ENCODE results near the gene ZNF485. TPM values are rescaled to one million over a fixed set of nuclear protein-coding genes. Genes with fewer than 3 reads are reported as not detected.
A peak's percentile ranks its signal among the peaks of the same experiment; 100 is the strongest.

ZNF485 gene
- total and polyA plus RNA-seq, 10 of the 15 experiments (the other 5 are each of a cell fraction or from before 2014, with no cell fraction given), result 3.2 to 7.6 (median 5.1) TPM

- Histone ChIP-seq H3K4me1 (ENCODE audit: control insufficient read depth, insufficient read depth, low read length) (no peaks in the 10 kb centered on the region), H3K4me3 (peak overlapping the region; percentile 83), H3K79me2 (ENCODE audit: control insufficient read depth, insufficient read depth, low read length) (no peaks in the 10 kb centered on the region), H3K36me3 (ENCODE audit: control insufficient read depth in 2 of 2, insufficient read depth in 2 of 2, low read length in 1 of 2) (no peaks in the 10 kb centered on the region), H3K9ac (ENCODE audit: control insufficient read depth, insufficient read depth, low read length) (peak overlapping the region; percentile 80), H3K9me3 (replicated peaks; ENCODE audit: control insufficient read depth, insufficient read depth, low read length) (peaks cover 33% of the 10 kb centered on the region), H3K4me2 (ENCODE audit: control insufficient read depth, insufficient read depth) (peak overlapping the region; percentile 95), H4K20me1 (ENCODE audit: control insufficient read depth, insufficient read depth) (no peaks in the 10 kb centered on the region), H3K27ac (ENCODE audit: control insufficient read depth, insufficient read depth) (peak overlapping the region; percentile 62; the same call in 1 of the 2 replicates), H2AFZ (ENCODE audit: control insufficient read depth, low read depth, low read length) (peak overlapping the region; percentile 91), H3K27me3 (replicated peaks in 1 of 2; ENCODE audit: control insufficient read depth in 2 of 2, insufficient read depth in 2 of 2, low read length in 1 of 2) (no peaks in the 10 kb centered on the region)
- DNase-seq (ENCODE audit: low read depth, low spot score) (no peak), ATAC-seq (no peak; the same call in 2 of the 3 replicates), FAIRE-seq (no peak)
- ChIA-PET CTCF (no interaction called here), POLR2A (no interaction called here), SMC1A (ENCODE audit: uncharacterized antibody, unreplicated experiment) (interaction anchor here (1.2 to 2.6 kb wide), 2 partner anchors 42 to 54 kb away, joined by 3 to 10 read pairs; no protein-coding TSS in a partner anchor), RAD21 (ENCODE audit: unreplicated experiment) (interaction anchor here (1.7 kb wide), 1 partner anchor 53 kb away, joined by 4 read pairs; no protein-coding TSS in a partner anchor)
- no TSS peak for BruUV-seq (replicated peaks)
- 24% methylated on average over 8 of the region's 9 CpGs for WGBS (ENCODE audit: insufficient coverage, insufficient replicate concordance, low lambda C conversion rate, missing lambda C conversion rate)
- in situ Hi-C loops (cut with MboI), result no loop called here
- TF ChIP-seq, protein P1, sequence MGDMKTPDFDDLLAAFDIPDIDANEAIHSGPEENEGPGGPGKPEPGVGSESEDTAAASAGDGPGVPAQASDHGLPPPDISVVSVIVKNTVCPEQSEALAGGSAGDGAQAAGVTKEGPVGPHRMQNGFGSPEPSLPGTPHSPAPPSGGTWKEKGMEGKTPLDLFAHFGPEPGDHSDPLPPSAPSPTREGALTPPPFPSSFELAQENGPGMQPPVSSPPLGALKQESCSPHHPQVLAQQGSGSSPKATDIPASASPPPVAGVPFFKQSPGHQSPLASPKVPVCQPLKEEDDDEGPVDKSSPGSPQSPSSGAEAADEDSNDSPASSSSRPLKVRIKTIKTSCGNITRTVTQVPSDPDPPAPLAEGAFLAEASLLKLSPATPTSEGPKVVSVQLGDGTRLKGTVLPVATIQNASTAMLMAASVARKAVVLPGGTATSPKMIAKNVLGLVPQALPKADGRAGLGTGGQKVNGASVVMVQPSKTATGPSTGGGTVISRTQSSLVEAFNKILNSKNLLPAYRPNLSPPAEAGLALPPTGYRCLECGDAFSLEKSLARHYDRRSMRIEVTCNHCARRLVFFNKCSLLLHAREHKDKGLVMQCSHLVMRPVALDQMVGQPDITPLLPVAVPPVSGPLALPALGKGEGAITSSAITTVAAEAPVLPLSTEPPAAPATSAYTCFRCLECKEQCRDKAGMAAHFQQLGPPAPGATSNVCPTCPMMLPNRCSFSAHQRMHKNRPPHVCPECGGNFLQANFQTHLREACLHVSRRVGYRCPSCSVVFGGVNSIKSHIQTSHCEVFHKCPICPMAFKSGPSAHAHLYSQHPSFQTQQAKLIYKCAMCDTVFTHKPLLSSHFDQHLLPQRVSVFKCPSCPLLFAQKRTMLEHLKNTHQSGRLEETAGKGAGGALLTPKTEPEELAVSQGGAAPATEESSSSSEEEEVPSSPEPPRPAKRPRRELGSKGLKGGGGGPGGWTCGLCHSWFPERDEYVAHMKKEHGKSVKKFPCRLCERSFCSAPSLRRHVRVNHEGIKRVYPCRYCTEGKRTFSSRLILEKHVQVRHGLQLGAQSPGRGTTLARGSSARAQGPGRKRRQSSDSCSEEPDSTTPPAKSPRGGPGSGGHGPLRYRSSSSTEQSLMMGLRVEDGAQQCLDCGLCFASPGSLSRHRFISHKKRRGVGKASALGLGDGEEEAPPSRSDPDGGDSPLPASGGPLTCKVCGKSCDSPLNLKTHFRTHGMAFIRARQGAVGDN (IDR thresholded peaks at IDR 0.05), result no peak
- TF ChIP-seq, protein P2, sequence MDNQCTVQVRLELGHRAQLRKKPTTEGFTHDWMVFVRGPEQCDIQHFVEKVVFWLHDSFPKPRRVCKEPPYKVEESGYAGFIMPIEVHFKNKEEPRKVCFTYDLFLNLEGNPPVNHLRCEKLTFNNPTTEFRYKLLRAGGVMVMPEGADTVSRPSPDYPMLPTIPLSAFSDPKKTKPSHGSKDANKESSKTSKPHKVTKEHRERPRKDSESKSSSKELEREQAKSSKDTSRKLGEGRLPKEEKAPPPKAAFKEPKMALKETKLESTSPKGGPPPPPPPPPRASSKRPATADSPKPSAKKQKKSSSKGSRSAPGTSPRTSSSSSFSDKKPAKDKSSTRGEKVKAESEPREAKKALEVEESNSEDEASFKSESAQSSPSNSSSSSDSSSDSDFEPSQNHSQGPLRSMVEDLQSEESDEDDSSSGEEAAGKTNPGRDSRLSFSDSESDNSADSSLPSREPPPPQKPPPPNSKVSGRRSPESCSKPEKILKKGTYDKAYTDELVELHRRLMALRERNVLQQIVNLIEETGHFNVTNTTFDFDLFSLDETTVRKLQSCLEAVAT (IDR thresholded peaks at IDR 0.05), result peak; percentile 82
- TF ChIP-seq STAT3 (IDR thresholded peaks at IDR 0.05; ENCODE audit: low read depth, low read length) (no peak), NBN (IDR thresholded peaks at IDR 0.05) (no peak), RUNX3 (IDR thresholded peaks at IDR 0.05; ENCODE audit: low read length) (peak; percentile 23; the same call in 1 of the 2 replicates), NR2F1 (conservative IDR thresholded peaks at IDR 0.05) (no peak)
- TF ChIP-seq, protein P3, sequence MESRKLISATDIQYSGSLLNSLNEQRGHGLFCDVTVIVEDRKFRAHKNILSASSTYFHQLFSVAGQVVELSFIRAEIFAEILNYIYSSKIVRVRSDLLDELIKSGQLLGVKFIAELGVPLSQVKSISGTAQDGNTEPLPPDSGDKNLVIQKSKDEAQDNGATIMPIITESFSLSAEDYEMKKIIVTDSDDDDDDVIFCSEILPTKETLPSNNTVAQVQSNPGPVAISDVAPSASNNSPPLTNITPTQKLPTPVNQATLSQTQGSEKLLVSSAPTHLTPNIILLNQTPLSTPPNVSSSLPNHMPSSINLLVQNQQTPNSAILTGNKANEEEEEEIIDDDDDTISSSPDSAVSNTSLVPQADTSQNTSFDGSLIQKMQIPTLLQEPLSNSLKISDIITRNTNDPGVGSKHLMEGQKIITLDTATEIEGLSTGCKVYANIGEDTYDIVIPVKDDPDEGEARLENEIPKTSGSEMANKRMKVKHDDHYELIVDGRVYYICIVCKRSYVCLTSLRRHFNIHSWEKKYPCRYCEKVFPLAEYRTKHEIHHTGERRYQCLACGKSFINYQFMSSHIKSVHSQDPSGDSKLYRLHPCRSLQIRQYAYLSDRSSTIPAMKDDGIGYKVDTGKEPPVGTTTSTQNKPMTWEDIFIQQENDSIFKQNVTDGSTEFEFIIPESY (IDR thresholded peaks at IDR 0.05), result 0 out of 2 replicates have a peak, but pooled peaks have one; percentile 8
- intact Hi-C loops (cut with micrococcal nuclease; ENCODE audit: unreplicated experiment), result no loop called here
Measured at GRCh38 chr10:43648095-43648397, 41.8 kb downstream of the ZNF485 start.
